Panc1 (cell line): ENCODE results near the gene FNIP1.

ENCODE experiments used
- POLR2AphosphoS5 ChIP-seq: IDR thresholded peaks from 2 replicates; pipeline ENCODE4 v1.6.1; 2012; ENCODE audit warnings: mild to moderate bottlenecking, low read depth, low read length, moderate library complexity
- REST ChIP-seq, 2 experiments: IDR thresholded peaks; 2 replicates each; pipeline ENCODE4 v1.6.1; 2011 to 2012; ENCODE audit warnings: low read depth in 2 of 2, control low read depth in 1 of 2, low read length in 1 of 2, mild to moderate bottlenecking in 1 of 2, moderate library complexity in 1 of 2; ENCODE audit not compliant: insufficient read depth in 1 of 2
- SIN3A ChIP-seq: IDR thresholded peaks from 2 replicates; pipeline ENCODE4 v1.6.1; 2012; ENCODE audit warnings: low read depth, mild to moderate bottlenecking, low read length, moderate library complexity, borderline replicate concordance; ENCODE audit not compliant: insufficient read depth
- TCF7L2 ChIP-seq: IDR thresholded peaks from 2 replicates; pipeline ENCODE4 v1.6.1; 2011; ENCODE audit warnings: mild to moderate bottlenecking, low read depth, low read length, inconsistent platforms
- TF ChIP-seq, protein P1 (sequence below): fragments of 450-650 bp; IDR thresholded peaks from 2 replicates; pipeline ENCODE4 v1.5.1; 2017; ENCODE audit warnings: mild to moderate bottlenecking

DNA sequence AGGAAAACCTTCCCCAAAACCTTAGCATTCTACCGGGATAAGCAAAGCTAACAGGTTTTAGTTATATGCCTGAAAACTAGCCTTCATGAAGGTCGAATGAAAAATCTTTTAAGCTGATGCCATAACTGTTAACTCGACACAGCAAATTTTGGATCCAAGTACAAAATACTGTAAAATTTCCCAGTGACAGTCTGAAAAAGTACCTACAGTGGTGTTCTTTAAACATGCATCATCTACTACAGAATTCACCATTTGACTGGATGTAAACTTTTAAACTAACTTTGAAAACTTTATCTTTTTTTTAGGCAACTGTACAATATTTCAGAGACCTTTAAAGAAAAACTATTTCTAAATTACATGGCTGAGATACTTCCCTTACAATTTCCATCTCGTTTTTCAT is 162.6 kb downstream of the FNIP1 start:
- TF ChIP-seq, protein P1, sequence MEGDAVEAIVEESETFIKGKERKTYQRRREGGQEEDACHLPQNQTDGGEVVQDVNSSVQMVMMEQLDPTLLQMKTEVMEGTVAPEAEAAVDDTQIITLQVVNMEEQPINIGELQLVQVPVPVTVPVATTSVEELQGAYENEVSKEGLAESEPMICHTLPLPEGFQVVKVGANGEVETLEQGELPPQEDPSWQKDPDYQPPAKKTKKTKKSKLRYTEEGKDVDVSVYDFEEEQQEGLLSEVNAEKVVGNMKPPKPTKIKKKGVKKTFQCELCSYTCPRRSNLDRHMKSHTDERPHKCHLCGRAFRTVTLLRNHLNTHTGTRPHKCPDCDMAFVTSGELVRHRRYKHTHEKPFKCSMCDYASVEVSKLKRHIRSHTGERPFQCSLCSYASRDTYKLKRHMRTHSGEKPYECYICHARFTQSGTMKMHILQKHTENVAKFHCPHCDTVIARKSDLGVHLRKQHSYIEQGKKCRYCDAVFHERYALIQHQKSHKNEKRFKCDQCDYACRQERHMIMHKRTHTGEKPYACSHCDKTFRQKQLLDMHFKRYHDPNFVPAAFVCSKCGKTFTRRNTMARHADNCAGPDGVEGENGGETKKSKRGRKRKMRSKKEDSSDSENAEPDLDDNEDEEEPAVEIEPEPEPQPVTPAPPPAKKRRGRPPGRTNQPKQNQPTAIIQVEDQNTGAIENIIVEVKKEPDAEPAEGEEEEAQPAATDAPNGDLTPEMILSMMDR = no peak
- TF ChIP-seq REST (IDR thresholded peaks at IDR 0.05; ENCODE audit: insufficient read depth in 1 of 2, low read depth in 2 of 2, low read length in 1 of 2) (no peak), POLR2AphosphoS5 (no peak), SIN3A (no peak), TCF7L2 (no peak)
